Skeletal muscle tissue (tissue), 4 donors: ENCODE measurements around the gene CPA1. TPM values are rescaled to one million over a fixed set of nuclear protein-coding genes. Genes with fewer than 3 reads are reported as not detected.

Experiments used
- H3K27ac ChIP-seq: one replicate; pipeline ENCODE4 v1.7.0; 2013; ENCODE audit warnings: mild to moderate bottlenecking, low read depth, low read length, inconsistent platforms
- H3K27me3 ChIP-seq, 3 donors: one replicate each; pipeline ENCODE4 v1.7.0; 2013; ENCODE audit warnings: low read length in 3 of 3; ENCODE audit not compliant: control insufficient read depth in 3 of 3, insufficient read depth in 3 of 3
- H3K36me3 ChIP-seq, 3 donors: one replicate each; pipeline ENCODE4 v1.7.0; 2013; ENCODE audit warnings: low read length in 3 of 3; ENCODE audit not compliant: control insufficient read depth in 3 of 3, insufficient read depth in 3 of 3
- H3K4me1 ChIP-seq, 3 donors: one replicate each; pipeline ENCODE4 v1.7.0; 2013; ENCODE audit warnings: low read length in 3 of 3, mild to moderate bottlenecking in 3 of 3; ENCODE audit not compliant: control insufficient read depth in 3 of 3, insufficient read depth in 3 of 3
- H3K4me3 ChIP-seq, 3 donors: one replicate each; pipeline ENCODE4 v1.7.0; 2013; ENCODE audit warnings: low read length in 3 of 3
- H3K9ac ChIP-seq, 3 donors: one replicate each; pipeline ENCODE4 v1.7.0; 2013; ENCODE audit warnings: low read length in 3 of 3, mild to moderate bottlenecking in 3 of 3, moderate library complexity in 2 of 3, low read depth in 1 of 3
- H3K9me3 ChIP-seq, 3 donors: one replicate each; pipeline ENCODE4 v1.7.0; 2013; ENCODE audit warnings: low read length in 3 of 3; ENCODE audit not compliant: control insufficient read depth in 3 of 3
- total RNA-seq: library from RNA; depleted of rRNA; stranded (reverse); fragments of >200 nt; gene quantifications from one replicate; pipeline ENCODE4 v1.2.3, GENCODE V29; 2014
- donor health status: Osteomylitis.

The CPA1 gene
- total RNA-seq, 1 donor from 2014 or later = 2.6 TPM

GRCh38 chr7:130356121-130356875, 24.0 kb upstream of the CPA1 start:
- peaks cover 0 to 8% (median 8%) of the 10 kb centered on the region in 3 donors for H3K9me3 ChIP-seq
- peak overlapping the region in 1 of 3 donors; percentile 29 for H3K4me3 ChIP-seq
- H3K9ac ChIP-seq = peak overlapping the region; percentile 30 to 50 (median 32)
- peaks cover 3 to 11% (median 8%) of the 10 kb centered on the region in 3 donors for H3K27me3 ChIP-seq
- peaks cover 20 to 28% (median 23%) of the 10 kb centered on the region in 3 donors for H3K4me1 ChIP-seq
- H3K27ac ChIP-seq = peak overlapping the region; percentile 77
- no peaks in the 10 kb centered on the region for H3K36me3 ChIP-seq

DNA sequence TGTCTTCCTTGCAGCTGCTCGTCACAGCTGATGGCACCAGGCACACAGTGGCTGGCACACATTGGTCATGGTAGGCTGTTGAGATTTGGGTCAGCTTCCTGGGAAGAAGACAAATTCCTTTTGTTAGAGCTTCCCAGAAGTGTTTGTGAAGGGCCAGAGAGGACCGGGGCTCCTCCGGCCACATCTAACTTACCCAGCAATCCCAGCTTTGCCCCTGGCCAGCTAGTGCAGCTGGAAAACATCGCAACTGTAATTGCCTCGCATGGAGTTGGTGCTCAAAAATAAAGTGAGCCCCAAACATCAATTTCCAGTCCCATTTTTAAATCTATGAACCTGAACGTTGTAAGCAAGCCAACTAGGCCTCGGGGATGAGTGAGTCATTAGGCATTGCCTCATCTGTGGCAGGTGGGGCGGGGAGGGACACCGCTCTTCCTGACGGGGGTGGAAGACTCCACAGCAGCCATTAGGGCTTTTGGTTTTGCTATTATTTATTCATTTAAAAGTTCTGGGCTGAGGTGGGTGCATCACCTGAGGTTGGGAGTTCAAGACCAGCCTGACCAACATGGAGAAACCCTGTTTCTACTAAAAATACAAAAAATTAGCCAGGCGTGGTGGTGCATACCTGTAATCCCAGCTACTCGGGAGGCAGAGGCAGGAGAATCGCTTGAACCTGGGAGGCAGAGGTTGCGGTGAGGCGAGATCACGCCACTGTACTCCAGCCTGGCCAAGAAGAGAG, 23.2 kb upstream of the CPA1 start:
- Histone ChIP-seq H3K27me3 (peaks cover 0 to 3% (median under 1%) of the 10 kb centered on the region in 3 donors), H3K9ac (peak overlapping the region in 1 of 3 donors; percentile 30), H3K4me3 (no peak overlapping the region), H3K9me3 (peaks cover 0 to 8% (median 8%) of the 10 kb centered on the region in 3 donors), H3K36me3 (no peaks in the 10 kb centered on the region), H3K4me1 (peaks cover 18 to 22% (median 19%) of the 10 kb centered on the region in 3 donors), H3K27ac (peak overlapping the region; percentile 77)

GRCh38 chr7:130358471-130358870, 21.8 kb upstream of the CPA1 start:
- no peak overlapping the region for H3K27ac ChIP-seq
- H3K27me3 ChIP-seq = no peaks in the 10 kb centered on the region
- H3K36me3 ChIP-seq = no peaks in the 10 kb centered on the region
- no peak overlapping the region for H3K9ac ChIP-seq
- no peak overlapping the region for H3K4me3 ChIP-seq
- peaks cover 20 to 24% (median 20%) of the 10 kb centered on the region in 3 donors for H3K4me1 ChIP-seq
- H3K9me3 ChIP-seq = peaks cover 0 to 8% (median 8%) of the 10 kb centered on the region in 3 donors

DNA sequence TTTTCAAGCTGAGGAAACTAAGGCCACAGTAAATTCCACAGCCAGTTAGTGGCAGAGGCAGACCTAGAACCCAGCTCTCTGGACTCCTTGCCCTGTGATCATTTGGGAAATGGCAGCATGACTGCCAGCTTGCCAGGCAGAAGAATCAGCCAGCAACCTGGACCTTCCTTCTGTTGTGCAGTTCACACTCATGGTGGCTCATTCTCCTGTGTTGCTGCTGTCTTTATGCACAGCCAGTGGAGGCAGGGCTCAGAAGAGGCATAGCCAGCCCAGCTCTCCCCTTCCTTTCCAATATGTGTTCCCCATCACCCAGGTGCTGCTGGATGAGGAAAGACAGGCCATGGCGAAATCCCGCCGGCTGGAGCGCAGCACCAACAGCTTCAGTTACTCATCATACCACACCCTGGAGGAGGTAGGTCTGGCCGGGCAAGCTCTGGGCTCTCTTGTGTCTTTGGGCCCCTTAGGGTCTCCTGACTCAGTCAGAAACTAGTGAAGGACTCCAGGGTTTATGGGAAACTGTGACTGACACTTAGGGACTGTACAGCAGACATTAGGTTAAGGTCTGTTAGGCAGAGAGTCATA, 20.9 kb upstream of the CPA1 start:
- H3K27ac ChIP-seq = no peak overlapping the region
- peaks cover 20 to 28% (median 22%) of the 10 kb centered on the region in 3 donors for H3K4me1 ChIP-seq
- H3K9me3 ChIP-seq = peaks cover 0 to 8% (median 8%) of the 10 kb centered on the region in 3 donors
- H3K36me3 ChIP-seq = no peaks in the 10 kb centered on the region
- no peaks in the 10 kb centered on the region for H3K27me3 ChIP-seq
- no peak overlapping the region for H3K9ac ChIP-seq
- H3K4me3 ChIP-seq = no peak overlapping the region

DNA sequence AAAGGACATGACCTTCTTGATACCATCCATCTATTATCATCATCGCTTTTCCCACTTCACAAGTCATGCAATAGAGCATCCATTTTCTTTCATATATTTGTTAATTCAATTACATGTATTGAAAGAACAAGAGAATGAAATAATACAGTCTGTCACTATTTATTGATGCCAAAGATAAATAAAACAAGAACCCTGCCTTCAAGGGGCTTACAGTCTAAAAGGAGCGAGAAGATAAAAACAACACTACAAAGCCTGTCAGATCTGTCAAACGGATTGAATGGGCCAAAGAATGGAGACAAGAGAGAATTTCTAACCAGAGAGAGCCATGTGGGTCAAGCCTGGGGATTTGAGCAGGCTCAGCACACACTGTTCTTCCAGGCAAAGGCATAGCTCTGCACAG, 19.8 kb upstream of the CPA1 start:
- Histone ChIP-seq H3K36me3 (no peaks in the 10 kb centered on the region), H3K4me3 (no peak overlapping the region), H3K9me3 (peaks cover 0 to 8% (median 8%) of the 10 kb centered on the region in 3 donors), H3K9ac (no peak overlapping the region), H3K27ac (no peak overlapping the region), H3K27me3 (no peaks in the 10 kb centered on the region), H3K4me1 (peaks cover 26 to 39% (median 32%) of the 10 kb centered on the region in 3 donors)

GRCh38 chr7:130361681-130362080, 18.6 kb upstream of the CPA1 start:
- H3K9me3 ChIP-seq = peaks cover 0 to 8% (median 8%) of the 10 kb centered on the region in 3 donors
- no peak overlapping the region for H3K9ac ChIP-seq
- peaks cover 30 to 40% (median 33%) of the 10 kb centered on the region in 3 donors for H3K4me1 ChIP-seq

DNA sequence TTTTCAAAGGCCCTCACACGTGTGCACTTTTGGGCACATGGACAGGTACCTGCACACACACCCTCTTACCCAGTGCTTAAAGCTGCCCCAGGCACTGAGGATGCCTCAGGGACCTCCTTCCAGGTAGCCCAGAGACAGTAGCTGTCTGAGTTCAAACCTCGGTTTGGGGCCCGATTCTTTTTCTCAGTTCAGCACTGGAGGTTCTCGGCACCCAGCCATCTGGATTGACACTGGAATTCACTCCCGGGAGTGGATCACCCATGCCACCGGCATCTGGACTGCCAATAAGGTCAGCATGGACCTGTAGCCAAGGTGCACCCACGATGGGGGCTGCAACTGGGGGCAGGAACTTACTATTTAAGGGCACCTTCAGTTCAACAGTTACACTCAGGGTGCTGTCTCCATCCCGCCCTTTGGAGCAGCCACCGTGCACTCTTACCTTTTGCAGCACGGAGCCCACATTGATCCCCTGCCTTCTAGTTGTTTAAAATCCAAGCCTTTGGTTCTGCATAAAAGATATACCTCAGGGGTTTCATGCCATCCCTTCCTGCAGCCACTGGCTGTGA, 18.0 kb upstream of the CPA1 start:
- H3K4me3 ChIP-seq = no peak overlapping the region
- no peak overlapping the region for H3K9ac ChIP-seq
- peaks cover 31 to 36% (median 32%) of the 10 kb centered on the region in 3 donors for H3K4me1 ChIP-seq
- H3K27ac ChIP-seq = no peak overlapping the region
- H3K27me3 ChIP-seq = no peaks in the 10 kb centered on the region
- H3K36me3 ChIP-seq = no peaks in the 10 kb centered on the region
- peaks cover 0 to 8% (median 8%) of the 10 kb centered on the region in 3 donors for H3K9me3 ChIP-seq

More at GRCh38 chr7:130361681-130362080, 18.6 kb upstream of the CPA1 start:
- H3K27me3 ChIP-seq = no peaks in the 10 kb centered on the region
- no peaks in the 10 kb centered on the region for H3K36me3 ChIP-seq
- H3K27ac ChIP-seq = no peak overlapping the region
- H3K4me3 ChIP-seq = no peak overlapping the region

DNA sequence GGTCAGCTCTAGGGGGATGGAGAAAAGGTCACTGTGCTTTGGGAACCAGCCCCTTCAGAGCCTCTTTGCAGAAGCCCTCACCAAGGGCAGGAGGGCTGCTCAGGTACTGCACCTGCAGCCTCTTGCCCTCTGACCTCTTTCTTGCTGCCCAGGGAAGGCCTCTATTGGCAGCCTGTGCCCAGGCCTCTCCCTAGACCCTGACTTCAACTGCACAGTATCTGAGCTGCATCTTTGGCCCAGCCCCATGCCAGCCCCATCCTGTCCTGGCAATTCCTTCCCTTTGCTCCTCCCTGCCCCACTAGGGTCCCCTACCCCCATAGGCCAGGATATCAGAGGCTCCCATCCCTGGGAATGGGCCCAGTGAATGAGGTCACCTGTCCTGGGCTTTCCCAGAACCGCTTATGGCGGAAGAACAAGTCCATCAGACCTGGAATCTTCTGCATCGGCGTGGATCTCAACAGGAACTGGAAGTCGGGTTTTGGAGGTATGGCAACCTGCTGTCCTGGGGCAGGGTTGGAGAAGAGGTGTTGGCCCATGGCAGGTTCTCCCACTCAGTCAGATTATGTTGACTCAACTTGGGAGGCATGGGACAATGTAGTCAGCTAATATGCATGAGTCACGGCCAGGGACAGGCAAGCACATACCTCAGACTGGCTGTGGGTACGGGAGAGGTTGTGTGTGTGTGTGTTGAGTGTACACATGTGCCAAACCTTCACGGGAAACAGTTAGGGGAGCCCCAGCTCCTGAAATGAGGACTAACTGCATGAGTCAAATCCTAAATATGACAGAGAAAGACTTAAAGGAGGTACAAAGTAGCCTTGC, 17.1 kb upstream of the CPA1 start:
- H3K27me3 ChIP-seq = no peaks in the 10 kb centered on the region
- H3K9ac ChIP-seq = no peak overlapping the region
- H3K36me3 ChIP-seq = no peaks in the 10 kb centered on the region
- no peak overlapping the region for H3K4me3 ChIP-seq
- peaks cover 0 to 8% (median 8%) of the 10 kb centered on the region in 3 donors for H3K9me3 ChIP-seq
- peaks cover 33 to 40% (median 36%) of the 10 kb centered on the region in 3 donors for H3K4me1 ChIP-seq
- H3K27ac ChIP-seq = peak overlapping the region; percentile 2

GRCh38 chr7:130364451-130364850, 15.8 kb upstream of the CPA1 start:
- Histone ChIP-seq H3K4me3 (no peak overlapping the region), H3K9ac (no peak overlapping the region), H3K27me3 (no peaks in the 10 kb centered on the region), H3K4me1 (peaks cover 39 to 51% (median 48%) of the 10 kb centered on the region in 3 donors), H3K27ac (no peak overlapping the region), H3K9me3 (peaks cover 0 to 4% (median 3%) of the 10 kb centered on the region in 3 donors), H3K36me3 (no peaks in the 10 kb centered on the region)
